ENCODE results near the gene ZNF575.

GRCh38 chr19:43527860-43528622, 4.9 kb upstream of the ZNF575 start:
- no peak for TF ChIP-seq GATA2 (IDR thresholded peaks at IDR 0.05; ENCODE audit: insufficient read depth, insufficient read length, low read depth, low read length)
- no peak for TF ChIP-seq POLR2A (IDR thresholded peaks at IDR 0.05; ENCODE audit: low read depth, low read length)
- TF ChIP-seq, protein P1, sequence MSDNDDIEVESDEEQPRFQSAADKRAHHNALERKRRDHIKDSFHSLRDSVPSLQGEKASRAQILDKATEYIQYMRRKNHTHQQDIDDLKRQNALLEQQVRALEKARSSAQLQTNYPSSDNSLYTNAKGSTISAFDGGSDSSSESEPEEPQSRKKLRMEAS (IDR thresholded peaks at IDR 0.05; ENCODE audit: insufficient read depth, insufficient read length) = no peak
- TF ChIP-seq CTCF (IDR thresholded peaks at IDR 0.05; ENCODE audit: extremely low read depth in 1 of 2, insufficient read depth in 1 of 2, low read depth in 1 of 2, low read length in 2 of 2) = no peak

All from endothelial cell of umbilical vein (primary cell).